SK-N-SH (cell line): ENCODE data around the gene MS4A18. TPM values are rescaled to one million over a fixed set of nuclear protein-coding genes. Genes with fewer than 3 reads are reported as not detected.

Experiments
- CTCF ChIA-PET: fragments of 300-600, 350-600 bp; formaldehyde crosslinking; extraction: SDS; loops from one replicate; lab custom pipeline; 2021; lab: Yijun Ruan, JAX
- POLR2A ChIA-PET: fragments of 350-600 bp; sonication (Branson Sonifier 250); formaldehyde crosslinking; extraction: SDS; loops from one replicate; lab custom pipeline; 2020; ENCODE audit warnings: antibody characterized with exemption, inconsistent platforms; lab: Yijun Ruan, JAX
- DNase-seq: peaks from one replicate; pipeline ENCODE4 v3.0.0; 2012
- H2AFZ ChIP-seq: fragments of 200-600 bp; sonication (generic); 2 replicates; pipeline ENCODE4 v1.8.1; 2016; ENCODE audit warnings: antibody characterized with exemption, mild to moderate bottlenecking, low read depth
- H3F3A ChIP-seq: fragments of 200-600 bp; sonication (generic); replicated peaks from 2 replicates; pipeline ENCODE3; 2016; ENCODE audit warnings: antibody characterized with exemption, mild to moderate bottlenecking; ENCODE audit not compliant: insufficient read depth
- H3K27ac ChIP-seq, 2 experiments: fragments of 200-500 bp in 1 of 2; fragments of 200-600 bp in 1 of 2; sonication (Bioruptor generic) in 1 of 2; sonication (generic), shearing (Covaris generic) in 1 of 2; 2 replicates each; pipeline versions ENCODE4 v1.5.1 to v1.6.1; 2014 to 2016; ENCODE audit warnings: low read depth in 2 of 2, inconsistent platforms in 1 of 2, low read length in 1 of 2, mild to moderate bottlenecking in 1 of 2, mixed read lengths in 1 of 2
- H3K27me3 ChIP-seq: fragments of 200-600 bp; sonication (generic), shearing (Covaris generic); 2 replicates; pipeline ENCODE4 v1.6.1; 2016; ENCODE audit warnings: mixed run types; ENCODE audit not compliant: insufficient read depth
- H3K36me3 ChIP-seq, 2 experiments: fragments of 200-500 bp in 1 of 2; fragments of 200-600 bp in 1 of 2; sonication (Bioruptor generic) in 1 of 2; sonication (generic) in 1 of 2; replicated peaks in 1 of 2; 2 replicates each; pipeline versions ENCODE3 to v1.5.1; 2014 to 2016; ENCODE audit warnings: low read length in 1 of 2, mild to moderate bottlenecking in 1 of 2; ENCODE audit not compliant: insufficient read depth in 2 of 2, control insufficient read depth in 1 of 2
- H3K4me1 ChIP-seq, 2 experiments: fragments of 200-500 bp in 1 of 2; fragments of 200-600 bp in 1 of 2; sonication (Bioruptor generic) in 1 of 2; sonication (generic), shearing (Covaris generic) in 1 of 2; 2 replicates each; pipeline versions ENCODE4 v1.5.1 to v1.6.1; 2014 to 2016; ENCODE audit warnings: low read depth in 1 of 2, low read length in 1 of 2, mixed run types in 1 of 2; ENCODE audit not compliant: insufficient read depth in 2 of 2, control insufficient read depth in 1 of 2
- H3K4me2 ChIP-seq: fragments of 200-600 bp; sonication (generic), shearing (Covaris generic); 2 replicates; pipeline ENCODE4 v1.6.1; 2017; ENCODE audit warnings: mixed run types
- H3K4me3 ChIP-seq, 2 experiments: fragments of 200-500 bp in 1 of 2; fragments of 200-600 bp in 1 of 2; sonication (Bioruptor generic) in 1 of 2; sonication (generic), shearing (Covaris generic) in 1 of 2; 2 replicates each; pipeline versions ENCODE4 v1.5.1 to v1.8.1; 2014 to 2016; ENCODE audit warnings: low read depth in 2 of 2, inconsistent platforms in 1 of 2, low read length in 1 of 2, mild to moderate bottlenecking in 1 of 2, mixed read lengths in 1 of 2, moderate library complexity in 1 of 2
- H3K79me2 ChIP-seq: fragments of 200-600 bp; sonication (generic); 2 replicates; pipeline ENCODE4 v1.8.1; 2017; ENCODE audit warnings: mild to moderate bottlenecking; ENCODE audit not compliant: insufficient read depth
- H3K9ac ChIP-seq: fragments of 200-600 bp; sonication (generic); 2 replicates; pipeline ENCODE4 v1.6.1; 2017; ENCODE audit warnings: mixed run types
- H3K9me2 ChIP-seq: fragments of 200-600 bp; sonication (generic); 2 replicates; pipeline ENCODE4 v1.6.1; 2017; ENCODE audit warnings: mixed run types
- H3K9me3 ChIP-seq: fragments of 200-600 bp; sonication (generic); 2 replicates; pipeline ENCODE4 v1.6.1; 2017; ENCODE audit warnings: mixed run types, mild to moderate bottlenecking, moderate library complexity
- H4K20me1 ChIP-seq: fragments of 200-600 bp; sonication (generic); 2 replicates; pipeline ENCODE4 v1.6.1; 2017; ENCODE audit warnings: mild to moderate bottlenecking, mixed run types; ENCODE audit not compliant: insufficient read depth
- CHD2 ChIP-seq: fragments of 150-350 bp; IDR thresholded peaks from 2 replicates; pipeline ENCODE4 v1.6.1; 2018; ENCODE audit warnings: low read length; ENCODE audit not compliant: partially characterized antibody
- GABPA ChIP-seq: IDR thresholded peaks from 2 replicates; pipeline ENCODE4 v1.4.0; 2012; ENCODE audit warnings: low read depth, mild to moderate bottlenecking
- RFX5 ChIP-seq: IDR thresholded peaks from 2 replicates; pipeline ENCODE4 v1.6.1; 2012; ENCODE audit warnings: mild to moderate bottlenecking, improper control_type of control experiment, low read length
- SIN3A ChIP-seq: IDR thresholded peaks from 2 replicates; pipeline ENCODE4 v1.6.1; 2012; ENCODE audit warnings: low read depth, mild to moderate bottlenecking, low read length, moderate library complexity, borderline replicate concordance
- WGBS: methylation state at CpG from one replicate; pipeline ENCODE4 v1.1.6; 2017; ENCODE audit warnings: low lambda C conversion rate; 5-methylcytosine and 5-hydroxymethylcytosine counted together
- polyA plus RNA-seq, 3 experiments: library from polyadenylated mRNA; depleted of rRNA; stranded (reverse); fragments of >200 nt; gene quantifications; 2 replicates each; pipeline ENCODE4 v1.2.3, GENCODE V29; 2012
- TF ChIP-seq, protein P1 (sequence below): IDR thresholded peaks from 2 replicates; pipeline ENCODE4 v1.4.0; 2012; ENCODE audit warnings: low read depth, borderline replicate concordance
- TF ChIP-seq, protein P2 (sequence below): IDR thresholded peaks from 2 replicates; pipeline ENCODE4 v1.6.1; 2012; ENCODE audit warnings: mild to moderate bottlenecking, low read depth, low read length, moderate library complexity

The MS4A18 gene
- polyA plus RNA-seq, 1 of the 3 experiments (the other 2 are of a cell fraction), result not detected

DNA sequence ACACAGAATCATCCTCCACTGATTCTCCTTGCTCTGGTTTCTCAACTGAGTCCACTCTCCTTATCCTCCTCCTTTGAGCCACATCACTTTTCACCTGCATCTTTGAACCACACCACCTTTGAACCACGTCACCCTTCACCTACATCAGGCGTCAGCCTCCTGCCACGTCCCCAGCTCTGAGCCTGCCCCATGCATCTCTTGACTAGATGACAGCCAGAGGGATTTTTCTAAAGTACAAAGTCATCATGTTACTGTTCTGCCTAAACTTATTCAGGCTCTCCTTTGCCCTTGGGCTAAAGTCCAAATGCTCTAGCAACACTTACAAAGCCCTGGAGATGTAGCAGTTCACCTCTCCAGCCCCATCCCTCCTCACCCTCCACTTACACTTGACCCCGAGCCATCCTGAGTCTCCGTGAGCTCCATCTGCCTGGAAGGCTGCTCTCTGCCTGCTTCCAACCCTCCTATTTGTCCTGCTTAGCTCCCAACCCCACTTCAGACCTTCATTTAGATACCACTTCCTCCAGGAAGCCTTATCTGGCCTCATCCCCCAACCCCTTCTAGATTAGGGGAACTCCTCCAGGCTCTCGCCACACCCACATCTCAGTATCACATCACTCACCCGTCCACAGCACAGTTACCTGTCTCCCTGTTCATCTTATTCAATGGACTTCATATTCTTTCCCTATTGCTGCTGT lies 56.9 kb downstream of the MS4A18 start:
- no peaks in the 10 kb centered on the region for H3K27me3 ChIP-seq
- no peak overlapping the region for H3K4me3 ChIP-seq
- no peaks in the 10 kb centered on the region for H3F3A ChIP-seq
- H3K79me2 ChIP-seq, result no peaks in the 10 kb centered on the region
- no peak overlapping the region for H2AFZ ChIP-seq
- no peaks in the 10 kb centered on the region for H4K20me1 ChIP-seq
- TF ChIP-seq SIN3A (no peak), CHD2 (no peak), RFX5 (no peak)
- no peak overlapping the region for H3K27ac ChIP-seq
- ChIA-PET POLR2A (no interaction called here), CTCF (interaction anchor here (1.9 kb wide), 1 partner anchor 18 kb away, joined by 8 read pairs; no protein-coding TSS in a partner anchor)
- H3K4me2 ChIP-seq, result no peak overlapping the region
- WGBS, result 22% methylated on average over 7 of the region's 7 CpGs
- H3K9me2 ChIP-seq, result no peaks in the 10 kb centered on the region
- no peak overlapping the region for H3K9ac ChIP-seq
- no peak for DNase-seq
- no peaks in the 10 kb centered on the region for H3K9me3 ChIP-seq
- no peaks in the 10 kb centered on the region for H3K36me3 ChIP-seq
- peaks cover 0 to 6% of the 10 kb centered on the region in 2 experiments; a peak in 2 of 4 replicates for H3K4me1 ChIP-seq

DNA sequence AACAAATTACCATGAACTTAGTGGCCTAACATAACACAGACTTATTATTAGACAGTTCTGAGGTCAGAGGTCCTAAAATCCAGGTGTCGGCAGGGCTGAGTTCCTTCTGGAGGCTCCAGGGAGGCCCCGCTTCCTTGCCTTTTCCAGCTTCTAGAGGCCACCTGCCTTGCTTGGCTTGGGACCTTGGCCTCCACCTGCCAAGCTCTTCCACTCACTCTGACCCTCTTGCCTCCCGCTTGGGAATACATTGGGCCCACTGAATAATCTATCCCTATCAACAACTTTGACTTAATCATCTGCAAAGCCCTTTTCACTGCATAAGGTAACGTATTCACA lies 57.4 kb downstream of the MS4A18 start:
- no peak for DNase-seq
- H3K36me3 ChIP-seq, result no peaks in the 10 kb centered on the region
- H3K9me3 ChIP-seq, result no peaks in the 10 kb centered on the region
- CTCF ChIA-PET, result interaction anchor here (0.9 to 1.9 kb wide), 2 partner anchors 18 to 105 kb away, joined by 3 to 8 read pairs; no protein-coding TSS in a partner anchor
- H3K27me3 ChIP-seq, result no peaks in the 10 kb centered on the region
- 69% methylated on average over 4 of the region's 4 CpGs for WGBS
- H2AFZ ChIP-seq, result no peak overlapping the region
- H4K20me1 ChIP-seq, result no peaks in the 10 kb centered on the region
- TF ChIP-seq, protein P1, sequence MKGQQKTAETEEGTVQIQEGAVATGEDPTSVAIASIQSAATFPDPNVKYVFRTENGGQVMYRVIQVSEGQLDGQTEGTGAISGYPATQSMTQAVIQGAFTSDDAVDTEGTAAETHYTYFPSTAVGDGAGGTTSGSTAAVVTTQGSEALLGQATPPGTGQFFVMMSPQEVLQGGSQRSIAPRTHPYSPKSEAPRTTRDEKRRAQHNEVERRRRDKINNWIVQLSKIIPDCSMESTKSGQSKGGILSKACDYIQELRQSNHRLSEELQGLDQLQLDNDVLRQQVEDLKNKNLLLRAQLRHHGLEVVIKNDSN, result no peak
- TF ChIP-seq, protein P2, sequence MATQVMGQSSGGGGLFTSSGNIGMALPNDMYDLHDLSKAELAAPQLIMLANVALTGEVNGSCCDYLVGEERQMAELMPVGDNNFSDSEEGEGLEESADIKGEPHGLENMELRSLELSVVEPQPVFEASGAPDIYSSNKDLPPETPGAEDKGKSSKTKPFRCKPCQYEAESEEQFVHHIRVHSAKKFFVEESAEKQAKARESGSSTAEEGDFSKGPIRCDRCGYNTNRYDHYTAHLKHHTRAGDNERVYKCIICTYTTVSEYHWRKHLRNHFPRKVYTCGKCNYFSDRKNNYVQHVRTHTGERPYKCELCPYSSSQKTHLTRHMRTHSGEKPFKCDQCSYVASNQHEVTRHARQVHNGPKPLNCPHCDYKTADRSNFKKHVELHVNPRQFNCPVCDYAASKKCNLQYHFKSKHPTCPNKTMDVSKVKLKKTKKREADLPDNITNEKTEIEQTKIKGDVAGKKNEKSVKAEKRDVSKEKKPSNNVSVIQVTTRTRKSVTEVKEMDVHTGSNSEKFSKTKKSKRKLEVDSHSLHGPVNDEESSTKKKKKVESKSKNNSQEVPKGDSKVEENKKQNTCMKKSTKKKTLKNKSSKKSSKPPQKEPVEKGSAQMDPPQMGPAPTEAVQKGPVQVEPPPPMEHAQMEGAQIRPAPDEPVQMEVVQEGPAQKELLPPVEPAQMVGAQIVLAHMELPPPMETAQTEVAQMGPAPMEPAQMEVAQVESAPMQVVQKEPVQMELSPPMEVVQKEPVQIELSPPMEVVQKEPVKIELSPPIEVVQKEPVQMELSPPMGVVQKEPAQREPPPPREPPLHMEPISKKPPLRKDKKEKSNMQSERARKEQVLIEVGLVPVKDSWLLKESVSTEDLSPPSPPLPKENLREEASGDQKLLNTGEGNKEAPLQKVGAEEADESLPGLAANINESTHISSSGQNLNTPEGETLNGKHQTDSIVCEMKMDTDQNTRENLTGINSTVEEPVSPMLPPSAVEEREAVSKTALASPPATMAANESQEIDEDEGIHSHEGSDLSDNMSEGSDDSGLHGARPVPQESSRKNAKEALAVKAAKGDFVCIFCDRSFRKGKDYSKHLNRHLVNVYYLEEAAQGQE, result no peak
- TF ChIP-seq GABPA, result no peak
- H3K4me2 ChIP-seq, result no peak overlapping the region
- no peaks in the 10 kb centered on the region for H3K79me2 ChIP-seq
- H3K4me1 ChIP-seq, result peaks cover 0 to 6% of the 10 kb centered on the region in 2 experiments; a peak in 1 of 4 replicates
- H3K4me3 ChIP-seq, result no peak overlapping the region
- POLR2A ChIA-PET, result no interaction called here
- H3F3A ChIP-seq, result no peaks in the 10 kb centered on the region
- H3K9ac ChIP-seq, result no peak overlapping the region
- H3K27ac ChIP-seq, result no peak overlapping the region
- H3K9me2 ChIP-seq, result no peaks in the 10 kb centered on the region
